HPDE6-E6E7 (cell line): ENCODE results near the gene GRIK2.
A peak's percentile ranks its signal among the peaks of the same experiment; 100 is the strongest.
"Not testable (repeated sequence)": the region's sequence is repeated elsewhere in the genome, so short reads cannot be mapped to it uniquely, and the experiment has no call there.

Experiments used
- DNase-seq: peaks from one replicate; pipeline ENCODE4 v3.0.0; 2011; ENCODE audit warnings: missing footprints; ENCODE audit errors: extremely low spot score

GRIK2 gene

DNA sequence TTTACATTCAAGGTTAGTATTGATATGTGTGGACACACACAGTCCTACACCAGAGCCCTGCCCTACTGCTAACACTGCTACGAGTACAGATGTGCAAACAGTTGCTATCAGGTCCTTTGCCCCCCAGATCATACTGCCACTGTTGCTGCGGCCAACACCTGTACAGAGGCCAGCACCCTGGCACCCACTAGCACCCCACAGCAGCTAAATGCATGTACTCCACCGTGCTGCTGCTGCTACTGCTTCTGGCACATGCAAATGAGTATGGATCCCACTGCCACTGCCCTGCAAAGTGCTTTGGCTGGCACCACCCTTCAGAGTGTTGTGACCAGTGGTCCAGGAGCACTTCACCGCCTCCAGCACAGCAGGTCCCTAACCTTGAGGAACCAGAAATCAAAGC is 621.9 kb downstream of the GRIK2 start:
- DNase-seq: no peak

DNA sequence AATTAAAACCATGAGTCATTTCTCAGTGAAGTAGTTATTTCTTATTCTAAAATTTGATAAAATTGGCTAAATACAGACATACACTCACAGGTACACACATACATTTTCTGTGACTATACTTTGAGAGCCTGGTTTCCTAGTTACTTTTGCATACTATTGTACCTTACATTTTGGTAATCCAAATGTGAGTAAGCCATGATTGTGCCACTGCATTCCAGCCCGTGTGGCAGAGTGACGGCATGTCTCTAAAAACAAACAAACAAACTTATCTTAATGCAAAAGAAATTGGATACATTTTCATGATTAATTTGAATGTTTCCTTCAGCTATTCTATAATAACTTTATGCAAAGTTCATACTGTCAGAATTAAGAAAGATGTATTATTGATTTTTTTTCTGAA is 628.8 kb downstream of the GRIK2 start:
- DNase-seq: no peak

DNA sequence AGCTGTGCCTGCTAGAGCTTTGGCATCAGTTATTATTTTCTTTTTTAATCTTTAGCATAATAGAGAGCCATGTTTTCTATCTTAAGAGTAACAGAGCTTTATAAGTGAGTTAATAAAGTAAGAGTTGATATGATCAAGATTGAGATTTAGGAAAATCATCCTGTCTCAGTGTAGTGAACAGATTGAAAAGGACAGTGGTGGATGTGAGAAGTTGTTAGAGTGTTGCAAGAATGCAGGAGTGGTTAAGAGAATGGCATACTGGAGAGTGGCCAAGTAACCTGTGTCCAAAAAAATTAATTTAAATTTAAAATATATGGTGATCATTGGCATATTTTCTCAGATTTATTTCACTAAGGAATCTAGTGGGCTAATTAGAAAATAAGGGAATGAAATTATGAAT is 629.3 kb downstream of the GRIK2 start:
- DNase-seq: no peak

DNA sequence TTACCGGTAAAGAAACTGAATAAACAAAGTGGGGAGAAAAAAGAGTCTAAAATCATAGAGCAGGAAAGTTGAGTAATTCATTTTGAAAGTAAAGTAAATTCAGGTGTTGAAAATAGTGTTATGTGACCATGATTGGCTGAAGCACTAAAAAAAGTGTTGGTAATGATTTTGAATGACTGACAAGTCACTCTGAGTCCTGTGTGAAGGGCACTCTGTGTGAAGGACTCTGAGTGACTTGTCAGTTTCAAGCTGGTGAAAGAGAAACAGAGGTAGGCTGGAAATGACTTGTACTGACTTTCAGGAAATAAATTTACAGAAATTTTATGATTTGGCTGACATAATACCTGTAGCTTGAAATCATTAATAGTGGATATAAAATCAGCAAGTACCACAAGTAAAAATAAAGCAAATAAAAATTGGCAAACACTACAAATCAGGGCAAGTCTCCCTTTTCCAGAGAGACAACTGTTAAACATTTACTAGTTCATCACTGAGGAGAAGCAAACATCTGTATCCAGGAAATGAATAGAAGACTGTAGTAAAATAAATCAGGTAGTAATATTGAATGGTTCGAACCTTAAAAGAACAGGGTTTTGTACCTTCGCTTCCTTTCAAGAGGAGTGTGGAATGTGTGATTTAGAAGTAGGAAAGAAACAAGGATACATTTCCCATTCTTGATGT is 630.6 kb downstream of the GRIK2 start:
- DNase-seq: no peak

DNA sequence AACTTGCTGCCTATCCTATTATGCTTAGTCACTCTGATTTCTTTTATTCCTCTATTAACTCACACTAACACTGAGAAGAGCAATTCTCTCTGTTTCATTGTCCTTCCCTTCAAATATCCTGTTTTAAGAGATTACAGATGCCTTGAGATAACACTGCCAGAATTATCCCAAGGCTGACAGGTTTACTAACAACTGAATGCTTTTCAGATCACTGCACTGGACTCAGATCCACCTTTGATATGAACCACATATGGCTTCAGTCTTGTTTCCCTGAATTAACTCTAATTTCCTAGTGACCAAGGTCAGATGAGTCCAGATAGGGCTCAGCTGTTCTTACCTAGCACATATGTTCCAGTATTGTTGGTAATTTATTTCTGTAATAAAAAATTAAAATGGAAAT is 633.1 kb downstream of the GRIK2 start:
- DNase-seq: no peak

DNA sequence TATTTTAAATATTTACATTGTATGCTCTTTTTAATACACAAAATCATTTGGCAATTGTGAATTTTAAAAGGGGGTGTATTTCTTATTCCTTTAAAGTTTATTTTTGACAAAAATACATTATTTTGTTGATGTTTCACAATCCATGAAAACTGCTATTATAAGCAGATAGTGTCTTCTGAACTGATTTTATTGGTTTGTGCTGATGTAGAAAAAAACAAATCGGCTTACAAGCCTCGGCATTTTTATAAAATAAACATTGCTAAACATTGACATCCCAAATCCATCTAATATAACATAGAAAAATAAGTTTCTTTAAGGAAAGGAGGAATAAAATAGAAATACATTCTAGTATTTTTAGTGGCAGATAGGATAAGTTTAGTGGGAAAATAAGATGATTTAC is 634.7 kb downstream of the GRIK2 start:
- no peak for DNase-seq

DNA sequence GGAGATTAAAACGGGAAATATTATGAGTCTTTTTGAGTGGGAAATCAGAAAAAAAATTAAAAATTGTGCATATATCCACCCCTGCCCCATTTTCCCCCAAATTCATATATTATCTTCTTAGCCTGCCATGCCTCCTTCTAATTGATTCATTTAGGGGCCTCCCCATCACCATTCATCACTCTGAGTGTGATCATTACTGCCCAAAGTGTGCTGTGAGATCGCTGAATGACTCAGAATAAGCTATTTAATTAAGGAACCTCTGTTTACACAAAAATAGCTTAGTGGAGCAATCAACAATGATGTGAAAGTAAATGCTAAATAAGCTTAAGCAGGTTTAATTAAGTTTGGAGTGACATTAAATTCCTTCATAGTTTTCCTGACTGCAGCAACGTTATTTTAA is 645.5 kb downstream of the GRIK2 start:
- DNase-seq: no peak

DNA sequence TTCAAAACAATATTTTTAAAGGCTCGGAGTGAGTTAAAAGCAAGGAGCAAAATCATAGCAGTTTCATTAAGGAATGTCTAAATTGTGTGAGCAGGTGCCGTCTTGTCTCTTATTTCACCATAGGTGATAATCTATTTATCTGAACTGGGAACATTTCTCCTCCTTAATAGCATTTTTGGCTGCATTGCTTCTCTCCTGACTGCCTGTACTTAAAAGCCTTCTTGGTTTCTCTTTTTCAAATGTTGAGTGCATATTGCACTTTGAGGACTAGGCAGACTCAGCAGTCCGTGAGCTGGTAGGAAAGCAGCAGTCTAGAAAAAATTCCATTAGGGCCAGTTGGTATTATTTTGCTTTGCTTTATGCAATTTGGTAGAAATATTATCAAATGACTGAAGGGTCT is 645.9 kb downstream of the GRIK2 start:
- no peak for DNase-seq

DNA sequence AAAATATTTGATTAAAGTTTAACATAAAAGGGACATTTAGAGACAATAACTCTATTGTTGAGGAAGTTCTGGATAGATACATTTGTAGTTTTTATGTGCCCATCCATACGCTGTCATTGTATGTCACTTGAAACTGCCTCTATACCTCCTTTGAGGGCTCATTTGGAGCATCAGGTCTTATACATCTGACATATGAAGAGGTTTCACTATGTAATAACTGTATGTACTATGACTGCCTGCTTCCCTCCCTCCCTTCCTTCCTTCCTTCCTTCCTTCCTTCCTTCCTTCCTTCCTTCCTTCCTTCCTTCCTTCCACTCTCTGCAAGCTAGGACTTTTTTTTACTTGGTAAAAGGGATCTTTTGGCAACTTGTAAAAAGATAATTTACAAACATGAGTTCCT is 657.5 kb downstream of the GRIK2 start:
- DNase-seq: no peak

DNA sequence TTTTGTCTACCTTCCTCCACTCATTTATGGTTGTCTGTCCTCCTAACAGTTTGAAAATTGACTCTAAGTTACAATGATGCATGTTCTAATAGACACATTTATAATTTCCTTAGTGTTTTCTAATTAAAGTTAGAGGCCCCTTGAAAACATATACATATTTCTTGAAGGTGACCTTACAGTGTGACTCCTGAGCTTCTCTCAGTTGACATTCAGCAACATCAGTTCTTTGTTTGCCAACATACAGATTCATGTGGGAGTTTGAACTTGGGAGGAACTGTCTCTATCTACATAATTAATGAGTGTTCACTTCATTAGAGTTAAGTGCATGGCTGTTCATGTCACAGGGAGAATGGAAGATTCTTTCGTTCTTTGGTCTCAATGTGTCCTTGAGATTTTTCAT is 658.2 kb downstream of the GRIK2 start:
- DNase-seq: no peak

DNA sequence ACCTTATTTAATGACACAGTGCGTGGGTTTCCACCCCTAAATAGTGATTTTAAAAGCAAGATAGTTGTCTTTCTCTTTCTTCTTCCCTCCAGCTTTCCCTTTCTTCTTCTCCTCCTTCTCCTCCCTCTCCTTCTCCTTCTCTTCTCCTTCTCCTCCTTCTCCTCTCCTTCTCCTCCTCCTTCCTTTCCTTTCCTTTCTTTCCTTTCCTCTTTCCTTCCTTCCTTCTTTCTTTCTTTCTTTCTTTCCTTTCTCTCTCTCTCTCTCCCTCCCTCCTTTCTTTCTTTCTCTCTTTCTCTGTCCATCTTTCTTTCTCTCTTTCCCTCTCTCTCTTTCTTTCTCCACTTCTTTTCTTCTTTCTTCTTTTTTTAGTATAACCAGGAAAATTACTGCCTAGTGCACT is 670.6 kb downstream of the GRIK2 start:
- no peak for DNase-seq

DNA sequence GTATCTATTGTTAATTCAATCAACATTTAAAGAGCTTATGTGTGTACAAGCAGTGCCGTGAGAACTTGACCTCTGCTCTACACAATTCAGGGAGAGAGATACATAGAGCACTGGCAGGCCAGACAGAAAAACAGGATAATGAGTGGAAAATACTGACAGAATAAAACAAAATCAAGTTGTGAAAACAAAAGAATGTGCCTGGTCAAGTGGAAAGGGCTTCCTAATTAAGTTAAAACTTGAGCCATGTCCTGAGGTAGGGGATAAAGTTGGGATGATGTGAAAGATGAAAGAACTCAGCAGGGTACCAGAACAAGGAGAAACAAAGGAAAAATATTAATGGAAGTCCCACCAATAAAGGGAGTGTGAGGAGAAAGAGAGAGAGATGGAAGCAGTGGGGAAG is 672.8 kb downstream of the GRIK2 start:
- no peak for DNase-seq

DNA sequence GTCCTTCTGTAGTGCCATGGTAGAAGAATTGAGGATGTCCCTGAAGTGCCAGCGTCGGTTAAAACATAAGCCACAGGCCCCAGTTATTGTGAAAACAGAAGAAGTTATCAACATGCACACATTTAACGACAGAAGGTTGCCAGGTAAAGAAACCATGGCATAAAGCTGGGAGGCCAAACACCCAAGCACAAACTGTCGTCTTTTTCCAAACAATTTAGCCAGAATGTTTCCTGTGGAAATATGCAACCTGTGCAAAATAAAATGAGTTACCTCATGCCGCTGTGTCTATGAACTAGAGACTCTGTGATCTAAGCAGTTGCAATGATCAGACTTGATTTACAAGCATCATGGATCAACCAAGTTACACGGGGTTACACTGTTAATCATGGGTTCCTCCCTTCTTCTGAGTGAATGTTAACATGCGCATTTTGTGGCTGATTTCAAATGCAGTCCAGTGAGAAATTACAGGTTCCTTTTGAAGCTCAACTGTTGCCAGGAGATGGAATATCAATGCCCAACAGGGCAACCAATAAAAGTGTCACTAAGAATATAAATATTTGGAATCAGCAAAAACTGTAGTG is 674.9 kb downstream of the GRIK2 start:
- no peak for DNase-seq

DNA sequence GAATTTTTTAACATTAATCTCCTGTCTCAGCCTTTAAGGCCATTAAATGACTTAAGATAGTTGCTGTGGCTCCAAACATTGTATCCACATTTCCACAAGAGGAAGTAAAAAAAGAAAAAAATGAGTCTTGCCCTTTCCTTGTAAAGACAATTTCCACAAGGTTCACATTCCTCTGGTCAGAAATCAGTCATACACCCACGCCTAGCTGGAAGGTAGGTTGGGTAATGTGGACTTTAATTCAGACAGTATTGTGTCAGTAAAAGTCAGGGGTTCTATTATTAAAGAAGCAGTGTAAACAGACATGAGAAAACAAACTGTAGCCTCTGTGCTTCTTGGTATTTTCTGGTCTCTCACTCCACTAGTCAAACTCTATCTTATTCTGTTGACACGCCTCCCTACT is 682.0 kb downstream of the GRIK2 start:
- DNase-seq: no peak

DNA sequence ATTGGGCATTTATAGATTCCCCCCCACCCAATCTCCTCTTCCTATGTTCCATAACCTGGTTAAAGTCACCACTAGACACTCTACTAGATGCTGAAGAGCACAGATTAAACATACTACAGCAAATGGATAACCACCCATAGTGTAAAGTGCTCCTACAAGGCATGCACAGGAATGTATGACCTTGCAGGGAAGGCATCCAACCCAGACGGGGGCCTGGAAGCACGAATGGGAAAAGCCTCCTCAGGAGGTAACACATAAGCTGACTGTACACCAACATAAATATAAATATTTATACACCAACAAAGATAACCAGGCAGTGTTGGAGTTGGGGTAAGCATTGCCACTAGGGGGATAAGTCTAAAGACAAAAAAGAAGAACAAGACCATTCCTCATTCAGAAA is 691.7 kb downstream of the GRIK2 start:
- no peak for DNase-seq

DNA sequence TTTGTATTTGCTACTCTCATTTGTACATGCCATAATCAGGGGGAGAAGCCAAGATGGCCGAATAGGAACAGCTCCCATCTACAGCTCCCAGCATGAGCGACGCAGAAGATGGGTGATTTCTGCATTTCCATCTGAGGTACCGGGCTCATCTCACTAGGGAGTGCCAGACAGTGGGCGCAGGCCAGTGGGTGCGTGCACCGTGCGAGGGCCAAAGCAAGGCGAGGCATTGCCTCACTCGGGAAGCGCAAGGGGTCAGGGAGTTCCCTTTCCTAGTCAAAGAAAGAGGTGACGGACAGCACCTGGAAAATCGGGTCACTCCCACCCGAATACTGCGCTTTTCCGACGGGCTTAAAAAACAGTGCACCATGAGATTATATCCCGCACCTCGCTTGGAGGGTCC is 694.7 kb downstream of the GRIK2 start:
- DNase-seq: not testable (repeated sequence)

DNA sequence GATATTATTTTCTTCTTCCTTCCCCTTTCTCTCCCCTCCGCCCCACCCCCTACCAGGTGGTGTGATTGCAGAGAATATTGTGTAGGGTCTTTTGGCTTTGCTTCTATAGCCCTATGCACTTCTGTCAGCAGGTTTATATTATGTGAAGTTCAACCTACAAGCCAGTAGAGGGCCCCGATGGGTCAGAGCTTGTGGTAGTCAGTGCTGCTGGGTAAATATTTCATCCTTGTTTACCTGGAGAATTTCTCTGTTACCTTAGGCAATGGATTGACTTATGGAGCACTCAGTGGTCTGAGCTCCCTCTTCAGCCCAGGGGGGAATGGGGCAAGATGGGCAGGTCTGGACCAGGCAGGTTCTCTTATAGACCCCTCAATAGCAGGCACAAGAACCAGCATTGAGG is 720.9 kb downstream of the GRIK2 start:
- no peak for DNase-seq

DNA sequence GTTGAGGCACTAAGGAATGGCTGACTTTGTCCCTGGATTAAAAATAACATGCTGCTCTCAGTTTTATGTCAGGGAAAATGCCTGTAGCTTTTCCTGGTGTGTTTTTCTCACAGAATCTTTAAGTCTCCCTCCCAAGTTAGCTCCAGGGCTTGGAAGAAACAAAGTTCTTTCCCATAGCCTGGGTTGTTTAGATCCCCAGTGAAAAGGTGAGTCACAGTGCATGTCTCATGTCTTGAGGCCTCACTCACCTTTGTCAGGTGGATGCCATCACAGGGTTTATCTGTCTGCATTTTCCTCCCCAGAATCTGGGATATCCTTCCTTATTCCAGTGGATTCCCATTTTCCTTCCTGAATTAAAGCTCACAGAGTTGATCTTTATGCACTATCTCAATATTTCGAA is 722.4 kb downstream of the GRIK2 start:
- DNase-seq: peak; percentile 19

DNA sequence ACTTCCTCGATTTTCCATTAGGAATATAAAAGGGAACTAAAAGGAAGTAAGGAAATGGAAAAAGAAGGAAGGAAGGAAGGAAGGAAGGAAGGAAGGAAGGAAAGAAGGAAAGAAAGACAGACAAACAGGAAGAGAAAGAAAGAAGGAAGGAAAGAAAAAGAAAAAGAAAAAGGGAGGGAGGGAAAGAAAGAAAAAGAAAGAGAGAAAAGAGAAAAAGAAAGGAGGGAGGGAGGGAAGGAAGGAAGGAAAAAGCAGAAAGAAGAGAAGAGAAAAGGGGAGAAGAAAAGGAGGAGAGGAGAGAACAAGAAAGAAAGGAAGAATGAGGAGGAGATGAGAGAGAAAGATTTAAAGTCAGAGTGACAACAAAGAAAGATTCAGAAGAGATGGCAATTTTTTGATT is 724.5 kb downstream of the GRIK2 start:
- no peak for DNase-seq
